ENCODE data around the gene RIPOR3.
"Not testable (repeated sequence)": the region's sequence is repeated elsewhere in the genome, so short reads cannot be mapped to it uniquely, and the experiment has no call there.

Gene RIPOR3

DNA sequence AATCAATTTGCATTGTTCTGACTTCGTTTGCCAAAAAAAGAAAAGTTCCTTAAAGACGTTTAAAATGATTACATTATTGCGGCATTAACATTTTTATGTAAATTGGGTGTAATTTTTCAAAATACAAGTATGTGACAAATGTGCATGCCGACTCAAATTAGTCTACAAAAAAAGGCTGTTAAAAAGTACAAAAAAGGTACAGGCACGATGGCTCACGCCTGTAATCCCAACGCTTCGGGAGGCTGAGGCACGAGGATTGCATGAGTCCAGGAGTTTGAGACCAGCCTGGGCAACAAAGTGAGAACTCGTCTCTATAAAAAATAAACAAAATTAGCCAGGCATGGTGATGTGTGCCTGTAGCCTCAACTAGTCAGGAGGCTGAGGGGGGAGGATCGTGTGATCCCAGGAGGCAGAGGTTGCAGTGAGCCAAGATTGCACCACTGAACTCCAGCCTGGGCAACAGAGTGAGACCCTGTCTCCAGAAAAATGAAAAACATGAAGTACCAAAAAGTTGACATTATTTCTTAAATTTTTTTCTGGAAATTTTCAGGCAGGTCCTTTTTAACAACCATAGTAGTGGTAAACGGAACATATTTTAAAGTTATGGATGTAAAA lies 91.0 kb downstream of the RIPOR3 start:
- H3K9me3 ChIP-seq (replicated peaks in 1 of 11): peaks cover 0 to 7% (median 0%) of the 10 kb centered on the region in 11 experiments; a peak in 4 of 22 replicates
- H3K36me3 ChIP-seq: no peaks in the 10 kb centered on the region
- H3K9ac ChIP-seq: no peak overlapping the region
- H4K20me1 ChIP-seq: peaks cover 0 to 6% (median 0%) of the 10 kb centered on the region in 11 experiments; a peak in 1 of 22 replicates
- H3K4me3 ChIP-seq: no peak overlapping the region
- H3K4me2 ChIP-seq: 0 out of 22 replicates have a peak overlapping the region, but pooled peaks of 1 of the 11 experiments have one; percentile 47
- H3K27me3 ChIP-seq: no peaks in the 10 kb centered on the region
- TF ChIP-seq Cebpa-rat (IDR thresholded peaks at IDR 0.05): no peak
- H3K4me1 ChIP-seq: peaks cover 16 to 57% (median 37%) of the 10 kb centered on the region in 10 experiments; a peak in 19 of 20 replicates
- no peak overlapping the region for H3K27ac ChIP-seq

DNA sequence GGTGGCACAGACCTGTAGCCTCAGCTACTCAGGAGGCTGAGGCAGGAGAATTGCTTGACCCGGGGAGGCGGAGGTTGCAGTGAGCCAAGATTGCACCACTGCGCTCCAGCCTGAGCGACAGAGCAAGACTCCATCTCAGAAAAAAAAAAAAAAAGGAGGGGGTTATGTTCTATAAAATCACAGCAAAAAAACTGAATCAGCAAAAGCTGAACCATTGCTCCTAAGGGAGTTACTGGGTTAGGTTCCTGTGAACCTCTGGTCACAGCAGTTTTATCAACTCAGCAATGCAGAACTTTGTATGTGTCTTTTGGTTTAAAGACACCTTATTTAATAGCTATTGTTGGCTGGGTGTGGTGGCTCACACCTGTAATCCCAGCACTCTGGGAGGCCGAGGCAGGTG lies 92.6 kb downstream of the RIPOR3 start:
- H3K9me3 ChIP-seq (replicated peaks in 1 of 11); H3K9ac ChIP-seq; H3K27ac ChIP-seq; H3K36me3 ChIP-seq; H3K27me3 ChIP-seq; H3K4me3 ChIP-seq: not testable (repeated sequence)
- Histone ChIP-seq H3K4me2 (peak overlapping the region in 2 of 11 experiments; percentile 3 to 52; a peak in 2 of 22 replicates), H3K4me1 (peaks cover 16 to 71% (median 48%) of the 10 kb centered on the region in 10 experiments; a peak in 19 of 20 replicates), H4K20me1 (peaks cover 0 to 18% (median 0%) of the 10 kb centered on the region in 11 experiments; a peak in 4 of 22 replicates)

DNA sequence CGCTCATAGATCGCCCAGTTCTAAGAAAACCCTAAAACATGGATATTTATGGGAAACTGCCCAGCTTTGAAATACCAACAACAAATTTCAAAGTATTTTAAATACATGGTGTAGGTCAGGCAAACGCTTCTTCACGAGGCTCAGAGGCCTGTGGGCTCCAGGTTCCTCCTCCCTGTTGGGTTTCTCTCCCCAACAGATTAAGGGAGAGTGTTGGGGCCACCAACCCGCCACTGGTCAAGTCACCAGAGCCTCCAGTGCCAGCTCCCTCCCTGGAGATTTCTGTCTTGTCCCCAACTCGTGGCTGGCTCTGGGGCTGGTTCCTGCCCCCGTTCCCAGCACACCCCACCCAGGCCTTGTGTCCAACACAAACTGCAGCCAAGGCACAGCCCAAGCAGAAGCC lies 93.3 kb downstream of the RIPOR3 start:
- Histone ChIP-seq H3K9ac (no peak overlapping the region), H4K20me1 (peaks cover 0 to 21% (median 0%) of the 10 kb centered on the region in 11 experiments; a peak in 4 of 22 replicates), H3K4me3 (no peak overlapping the region), H3K4me2 (no peak overlapping the region; a peak in 1 of 22 replicates), H3K27ac (no peak overlapping the region), H3K36me3 (no peaks in the 10 kb centered on the region), H3K4me1 (peaks cover 16 to 67% (median 45%) of the 10 kb centered on the region in 10 experiments; a peak in 19 of 20 replicates), H3K27me3 (no peaks in the 10 kb centered on the region), H3K9me3 (replicated peaks in 1 of 11) (peaks cover 0 to 7% (median 0%) of the 10 kb centered on the region in 11 experiments; a peak in 4 of 22 replicates)
- no peak for TF ChIP-seq Cebpa-rat (IDR thresholded peaks at IDR 0.05)

DNA sequence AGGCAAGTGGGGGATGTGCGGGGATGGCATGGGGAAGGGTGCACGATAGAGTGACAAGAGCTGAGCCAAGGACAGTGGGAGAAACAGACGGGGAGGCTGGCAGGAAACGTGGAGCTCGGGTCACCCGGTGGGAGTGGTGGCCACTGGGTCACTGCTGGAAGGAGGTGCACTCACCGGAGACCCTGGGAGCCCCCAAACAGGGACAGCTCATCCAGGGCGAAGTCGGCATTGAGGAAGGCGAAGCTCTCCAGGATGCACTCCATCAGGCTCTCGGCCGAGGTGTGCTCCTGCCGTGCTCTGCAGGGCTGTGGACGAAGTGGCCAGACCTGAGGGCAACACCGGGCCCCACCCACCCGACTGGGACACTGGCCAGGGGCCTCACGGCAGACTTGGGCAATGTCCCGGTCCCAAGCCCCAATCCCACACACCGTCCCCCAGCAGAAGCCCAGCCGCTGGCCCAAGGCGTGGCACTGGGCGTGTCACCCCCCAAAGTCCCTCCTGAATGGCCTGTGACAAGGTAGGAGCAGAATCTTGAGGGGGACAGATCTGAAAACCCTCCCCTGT lies 93.9 kb downstream of the RIPOR3 start:
- peaks cover 0 to 2% (median 0%) of the 10 kb centered on the region in 11 experiments; a peak in 2 of 22 replicates for H3K9me3 ChIP-seq (replicated peaks in 1 of 11)
- peaks cover 16 to 61% (median 40%) of the 10 kb centered on the region in 10 experiments; a peak in 19 of 20 replicates for H3K4me1 ChIP-seq
- H3K9ac ChIP-seq: no peak overlapping the region

DNA sequence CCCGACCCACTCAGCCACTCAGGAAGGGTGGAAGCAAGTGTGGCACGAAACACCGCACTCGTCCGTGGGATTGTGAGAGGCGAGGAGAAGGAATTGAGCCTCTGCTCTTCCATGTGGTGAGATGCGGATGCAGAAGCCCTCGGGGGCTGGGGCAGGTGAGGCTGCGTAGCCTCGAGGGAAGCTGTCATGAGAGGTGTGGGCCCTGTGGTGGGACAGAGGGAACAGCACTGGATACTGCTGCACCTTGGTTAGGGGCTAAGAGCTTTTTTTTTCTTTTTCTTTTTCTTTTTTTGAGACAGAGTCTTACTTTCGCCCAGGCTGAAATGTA lies 94.7 kb downstream of the RIPOR3 start:
- no peak overlapping the region for H3K27ac ChIP-seq

More for the DNA sequence above, 93.9 kb downstream of the RIPOR3 start:
- peaks cover 0 to 23% (median 0%) of the 10 kb centered on the region in 11 experiments; a peak in 4 of 22 replicates for H4K20me1 ChIP-seq
- no peak for TF ChIP-seq Cebpa-rat (IDR thresholded peaks at IDR 0.05)
- no peaks in the 10 kb centered on the region for H3K27me3 ChIP-seq
- H3K4me3 ChIP-seq: no peak overlapping the region
- H3K36me3 ChIP-seq: no peaks in the 10 kb centered on the region
- no peak overlapping the region for H3K4me2 ChIP-seq
- no peak overlapping the region for H3K27ac ChIP-seq

DNA sequence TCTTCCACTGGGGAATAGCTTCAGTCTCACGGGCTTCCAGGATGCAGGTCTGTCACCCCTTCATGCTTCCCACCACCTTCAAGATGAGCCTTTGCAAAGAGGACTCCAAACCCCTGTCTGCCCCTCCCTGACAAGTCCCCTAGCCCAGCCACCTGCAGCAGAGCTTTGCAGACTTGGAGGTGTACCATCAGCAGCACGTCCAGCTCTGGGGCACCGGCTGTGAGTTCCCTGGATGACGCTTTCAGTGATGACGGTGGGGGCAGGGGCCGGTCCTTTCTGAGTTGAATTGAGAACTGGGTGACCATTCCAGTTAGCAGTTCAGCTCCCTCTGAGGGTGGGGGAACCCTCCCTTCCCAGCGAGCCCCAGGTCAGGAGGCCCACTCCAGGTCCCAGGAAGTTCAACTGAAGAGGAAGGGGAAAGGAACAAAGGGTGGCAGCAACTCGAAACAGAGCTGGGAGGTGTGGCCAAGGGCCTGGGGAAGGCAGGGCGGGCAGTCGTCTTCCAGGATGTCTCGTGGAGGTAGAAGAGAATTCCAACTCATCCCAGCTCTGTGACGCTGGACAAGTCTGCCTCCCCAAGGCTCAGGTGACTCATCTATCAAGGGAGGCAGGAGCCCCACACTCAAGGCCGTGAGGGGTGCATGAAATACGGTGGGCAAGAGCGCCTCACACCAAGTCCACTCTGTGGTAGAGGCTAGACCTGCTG lies 95.2 kb downstream of the RIPOR3 start:
- Histone ChIP-seq H4K20me1 (peaks cover 0 to 29% (median 0%) of the 10 kb centered on the region in 11 experiments; a peak in 4 of 22 replicates), H3K36me3 (peaks cover 0 to 3% (median 0%) of the 10 kb centered on the region in 11 experiments; a peak in 2 of 22 replicates), H3K27me3 (no peaks in the 10 kb centered on the region), H3K9me3 (replicated peaks in 1 of 11) (no peaks in the 10 kb centered on the region), H3K9ac (no peak overlapping the region), H3K4me2 (peak overlapping the region in 8 of 11 experiments; percentile 2 to 46 (median 22); a peak in 4 of 22 replicates), H3K4me1 (peaks cover 8 to 49% (median 28%) of the 10 kb centered on the region in 10 experiments; a peak in 19 of 20 replicates), H3K27ac (no peak overlapping the region), H3K4me3 (no peak overlapping the region)
- TF ChIP-seq Cebpa-rat (IDR thresholded peaks at IDR 0.05): no peak

More for the DNA sequence above, 94.7 kb downstream of the RIPOR3 start:
- Histone ChIP-seq H3K4me1 (peaks cover 12 to 54% (median 33%) of the 10 kb centered on the region in 10 experiments; a peak in 19 of 20 replicates), H3K27me3 (no peaks in the 10 kb centered on the region), H3K9ac (no peak overlapping the region), H3K9me3 (replicated peaks in 1 of 11) (no peaks in the 10 kb centered on the region), H3K4me2 (peak overlapping the region in 4 of 11 experiments; percentile 2 to 9 (median 4); a peak in 1 of 22 replicates), H4K20me1 (peaks cover 0 to 29% (median 0%) of the 10 kb centered on the region in 11 experiments; a peak in 4 of 22 replicates), H3K36me3 (peaks cover 0 to 3% (median 0%) of the 10 kb centered on the region in 11 experiments; a peak in 2 of 22 replicates), H3K4me3 (no peak overlapping the region)
- TF ChIP-seq Cebpa-rat (IDR thresholded peaks at IDR 0.05): no peak

DNA sequence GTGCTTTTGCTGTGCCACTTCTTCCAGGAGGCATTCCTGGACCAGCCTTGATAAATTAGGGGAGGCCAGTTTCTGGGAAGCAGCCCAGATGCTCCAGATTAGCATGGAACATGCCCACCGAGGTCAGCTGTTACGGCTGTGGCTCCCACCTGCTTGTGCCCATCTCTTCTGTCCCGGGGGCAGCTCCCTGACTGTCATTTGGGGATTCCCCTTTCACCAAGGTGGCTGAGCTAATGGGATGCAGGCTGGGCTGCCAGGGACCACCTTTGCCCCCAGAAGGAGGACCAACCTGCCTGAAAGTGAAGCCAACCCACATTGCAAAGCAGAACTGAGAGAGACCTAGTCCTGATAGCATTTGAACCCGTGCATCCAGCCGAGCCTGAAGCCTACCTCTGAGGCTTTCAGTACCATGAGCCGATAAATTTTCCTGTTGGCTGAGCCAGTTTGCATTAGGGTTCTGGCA lies 95.9 kb downstream of the RIPOR3 start:
- peaks cover 0 to 3% (median 0%) of the 10 kb centered on the region in 11 experiments; a peak in 3 of 22 replicates for H3K36me3 ChIP-seq
- peak overlapping the region in 1 of 11 experiments; percentile 29; a peak in 2 of 22 replicates for H3K9ac ChIP-seq
- peaks cover 8 to 42% (median 24%) of the 10 kb centered on the region in 10 experiments; a peak in 17 of 20 replicates for H3K4me1 ChIP-seq
- no peak overlapping the region for H3K4me3 ChIP-seq
- no peaks in the 10 kb centered on the region for H3K9me3 ChIP-seq (replicated peaks in 1 of 11)
- H4K20me1 ChIP-seq: peaks cover 0 to 29% (median 0%) of the 10 kb centered on the region in 11 experiments; a peak in 4 of 22 replicates
- no peak overlapping the region for H3K27ac ChIP-seq
- no peaks in the 10 kb centered on the region for H3K27me3 ChIP-seq
- TF ChIP-seq Cebpa-rat (IDR thresholded peaks at IDR 0.05): no peak
- H3K4me2 ChIP-seq: peak overlapping the region in 6 of 11 experiments; percentile 20 to 55 (median 33); a peak in 8 of 22 replicates

DNA sequence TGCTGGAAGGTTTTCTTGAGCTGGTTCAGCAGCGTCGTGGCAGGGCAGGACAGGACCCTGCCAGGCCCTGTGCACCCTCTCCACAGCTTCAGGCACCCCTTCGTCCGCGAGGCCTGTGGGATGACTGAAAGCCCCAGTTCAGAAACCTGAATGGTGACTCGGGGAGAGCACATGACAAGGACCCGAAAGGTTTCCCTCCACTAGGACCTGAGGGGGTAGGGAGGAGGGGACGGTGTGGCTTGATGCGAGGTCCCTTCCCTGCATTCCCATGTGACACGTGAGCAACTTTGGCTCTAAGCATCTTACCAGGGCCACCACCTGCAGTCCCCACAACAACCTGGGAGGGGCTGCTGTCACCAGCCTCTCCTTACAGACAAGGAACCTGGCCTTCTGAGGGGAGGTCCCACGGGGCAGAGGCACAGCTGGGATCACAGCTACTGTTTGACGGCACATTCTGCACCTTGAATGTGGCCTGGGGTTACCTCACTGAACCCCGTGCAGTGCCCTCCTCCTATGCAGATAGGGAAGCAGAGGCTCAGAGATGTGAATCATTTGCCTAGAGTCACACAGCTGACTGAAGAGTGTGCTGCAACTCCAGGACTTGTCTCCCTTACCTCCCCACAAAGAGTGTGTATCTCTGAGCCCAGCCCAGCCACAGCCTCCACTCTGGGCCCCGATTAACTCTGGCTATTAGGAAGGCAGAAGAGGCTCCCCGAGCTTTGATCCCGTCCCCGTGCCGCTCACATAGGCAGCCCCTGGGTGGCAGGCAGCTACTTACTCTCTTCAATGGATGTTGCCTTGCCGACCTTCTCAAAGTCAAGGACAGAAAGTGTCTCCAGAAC lies 96.5 kb downstream of the RIPOR3 start:
- peaks cover 8 to 40% (median 22%) of the 10 kb centered on the region in 10 experiments; a peak in 17 of 20 replicates for H3K4me1 ChIP-seq
- peak overlapping the region in 8 of 11 experiments; percentile 2 to 55 (median 22); a peak in 11 of 22 replicates for H3K4me2 ChIP-seq
- H3K27me3 ChIP-seq: no peaks in the 10 kb centered on the region
- H4K20me1 ChIP-seq: peaks cover 0 to 29% (median 0%) of the 10 kb centered on the region in 11 experiments; a peak in 5 of 22 replicates
- peaks cover 0 to 10% (median 6%) of the 10 kb centered on the region in 11 experiments; a peak in 11 of 22 replicates for H3K36me3 ChIP-seq
- H3K4me3 ChIP-seq: no peak overlapping the region
- TF ChIP-seq Cebpa-rat (IDR thresholded peaks at IDR 0.05): no peak
- no peaks in the 10 kb centered on the region for H3K9me3 ChIP-seq (replicated peaks in 1 of 11)
- no peak overlapping the region; a peak in 1 of 22 replicates for H3K27ac ChIP-seq
- peak overlapping the region in 3 of 11 experiments; percentile 4 to 29 (median 20); a peak in 4 of 22 replicates for H3K9ac ChIP-seq
